Measurements from ENCODE around the gene RAX. TPM values are rescaled to one million over a fixed set of nuclear protein-coding genes. Genes with fewer than 3 reads are reported as not detected.

RAX gene
- total RNA-seq, 1 donor from 2014 or later = not detected

- Mint-ChIP-seq H3K9me3 (no peaks in the 10 kb centered on the region), H3K4me3 (no peak overlapping the region), H3K27ac (no peak overlapping the region), H3K27me3 (peaks cover 37% of the 10 kb centered on the region), H3K4me1 (no peaks in the 10 kb centered on the region), H3K36me3 (ENCODE audit: low read depth) (no peaks in the 10 kb centered on the region)
- ChIA-PET POLR2A (interaction anchor here (0.7 kb wide), 1 partner anchor 228 kb away, joined by 8 read pairs; no protein-coding TSS in a partner anchor), CTCF (interaction anchor here (1.2 to 4.4 kb wide), 6 partner anchors 14 to 574 kb away, joined by 3 to 60 read pairs (median 4); no protein-coding TSS in a partner anchor)
- ATAC-seq (ENCODE audit: low read depth) = peak; percentile 49
- no peak for DNase-seq
- intact Hi-C loops (cut with micrococcal nuclease) = loop anchor here (1.0 to 10.0 kb wide), 3 partner anchors 150 to 1300 kb away; no protein-coding TSS in a partner anchor
- no peak for TF ChIP-seq CTCF (IDR thresholded peaks at IDR 0.05)
These were observed 24.0 kb downstream of the RAX start for GRCh38 chr18:59249199-59249774.

- no peak for TF ChIP-seq CTCF (IDR thresholded peaks at IDR 0.05)
- Mint-ChIP-seq H3K9me3 (no peaks in the 10 kb centered on the region), H3K36me3 (ENCODE audit: low read depth) (no peaks in the 10 kb centered on the region), H3K27ac (no peak overlapping the region), H3K4me1 (no peaks in the 10 kb centered on the region), H3K4me3 (no peak overlapping the region), H3K27me3 (peaks cover 28% of the 10 kb centered on the region)
- ATAC-seq (ENCODE audit: low read depth) (no peak), DNase-seq (no peak)
- intact Hi-C loops (cut with micrococcal nuclease) = loop anchor here (10.0 kb wide), 1 partner anchor 1168 kb away; no protein-coding TSS in a partner anchor
- ChIA-PET CTCF (no interaction called here), POLR2A (no interaction called here)
These were observed 26.5 kb downstream of the RAX start for GRCh38 chr18:59246796-59247195.

- TF ChIP-seq CTCF (IDR thresholded peaks at IDR 0.05) = no peak
- no peak overlapping the region for H3K27ac Mint-ChIP-seq
- no peaks in the 10 kb centered on the region for H3K9me3 Mint-ChIP-seq
- H3K4me1 Mint-ChIP-seq = no peaks in the 10 kb centered on the region
- peaks cover 23% of the 10 kb centered on the region for H3K27me3 Mint-ChIP-seq
- no peak for ATAC-seq (ENCODE audit: low read depth)
- intact Hi-C loops (cut with micrococcal nuclease) = loop anchor here (10.0 kb wide), 1 partner anchor 1172 kb away; no protein-coding TSS in a partner anchor
- ChIA-PET CTCF (no interaction called here), POLR2A (no interaction called here)
- no peak for DNase-seq
- H3K36me3 Mint-ChIP-seq (ENCODE audit: low read depth) = no peaks in the 10 kb centered on the region
- H3K4me3 Mint-ChIP-seq = no peak overlapping the region
These were observed 30.3 kb downstream of the RAX start for GRCh38 chr18:59242906-59243305.

GRCh38 chr18:59239642-59240041, 33.6 kb downstream of the RAX start:
- Mint-ChIP-seq H3K9me3 (peaks cover 2% of the 10 kb centered on the region), H3K36me3 (ENCODE audit: low read depth) (no peaks in the 10 kb centered on the region), H3K27me3 (peaks cover 11% of the 10 kb centered on the region), H3K4me3 (no peak overlapping the region), H3K27ac (no peak overlapping the region), H3K4me1 (no peaks in the 10 kb centered on the region)
- ChIA-PET CTCF (no interaction called here), POLR2A (no interaction called here)
- no peak for ATAC-seq (ENCODE audit: low read depth)
- DNase-seq = no peak
- intact Hi-C loops (cut with micrococcal nuclease) = loop anchor here (10.0 kb wide), 1 partner anchor 1175 kb away; no protein-coding TSS in a partner anchor
- TF ChIP-seq CTCF (IDR thresholded peaks at IDR 0.05) = no peak

- intact Hi-C loops (cut with micrococcal nuclease) = no loop called here
- no peak for TF ChIP-seq CTCF (IDR thresholded peaks at IDR 0.05)
- peaks cover 11% of the 10 kb centered on the region for H3K27me3 Mint-ChIP-seq
- peaks cover 2% of the 10 kb centered on the region for H3K9me3 Mint-ChIP-seq
- no peaks in the 10 kb centered on the region for H3K4me1 Mint-ChIP-seq
- H3K36me3 Mint-ChIP-seq (ENCODE audit: low read depth) = no peaks in the 10 kb centered on the region
- H3K27ac Mint-ChIP-seq = no peak overlapping the region
- no peak overlapping the region for H3K4me3 Mint-ChIP-seq
- DNase-seq (no peak), ATAC-seq (ENCODE audit: low read depth) (no peak)
- CTCF ChIA-PET = no interaction called here
- POLR2A ChIA-PET = no interaction called here
These were observed 34.9 kb downstream of the RAX start for GRCh38 chr18:59238385-59238784.
